HAP-1 (cell line): ENCODE results near the gene P4HA3.

ENCODE experiments used
- DNase-seq, 2 experiments: peaks; one replicate each; pipeline ENCODE4 v3.0.0-alpha.2; 2016 to 2020; ENCODE audit warnings: low spot score in 2 of 2
- H3K27me3 ChIP-seq: fragments of 250-450 bp; sonication (Bioruptor Pico); 2 replicates; pipeline ENCODE4 v1.5.1; 2020; ENCODE audit warnings: low read depth, mild to moderate bottlenecking, moderate library complexity
- H3K36me3 ChIP-seq: fragments of 250-450 bp; sonication (Bioruptor Pico); replicated peaks from 2 replicates; pipeline ENCODE4 v1.5.1; 2020; ENCODE audit warnings: mild to moderate bottlenecking
- H3K4me1 ChIP-seq: fragments of 250-450 bp; sonication (Bioruptor Pico); 2 replicates; pipeline ENCODE4 v1.5.1; 2020; ENCODE audit warnings: mild to moderate bottlenecking
- H3K4me3 ChIP-seq: fragments of 250-450 bp; sonication (Bioruptor Pico); 2 replicates; pipeline ENCODE4 v1.5.1; 2020; ENCODE audit warnings: mild to moderate bottlenecking, moderate library complexity
- H3K9me3 ChIP-seq: fragments of 250-450 bp; sonication (Bioruptor Pico); 2 replicates; pipeline ENCODE4 v1.5.1; 2020; ENCODE audit warnings: mild to moderate bottlenecking, moderate library complexity
- in situ Hi-C: fragments of 300-500 bp; cut with MboI; formaldehyde crosslinking; loops from 3 replicates; pipeline ENCODE4 v1.14.3; 2020; ENCODE audit warnings: low sequenced_read_pairs, inconsistent platforms, mixed read lengths

Gene P4HA3

GRCh38 chr11:74269161-74269811, 42.2 kb downstream of the P4HA3 start:
- Histone ChIP-seq H3K4me3 (no peak overlapping the region), H3K27me3 (peaks cover 2% of the 10 kb centered on the region; the same call in 1 of the 2 replicates), H3K9me3 (no peaks in the 10 kb centered on the region), H3K36me3 (no peaks in the 10 kb centered on the region), H3K4me1 (no peaks in the 10 kb centered on the region)
- no peak for DNase-seq
- in situ Hi-C loops, result no loop called here

GRCh38 chr11:74268456-74268855, 43.0 kb downstream of the P4HA3 start:
- DNase-seq, result no peak
- Histone ChIP-seq H3K27me3 (no peaks in the 10 kb centered on the region), H3K9me3 (no peaks in the 10 kb centered on the region), H3K4me1 (no peaks in the 10 kb centered on the region), H3K4me3 (no peak overlapping the region), H3K36me3 (no peaks in the 10 kb centered on the region)
- in situ Hi-C loops, result no loop called here

GRCh38 chr11:74267014-74267413, 44.4 kb downstream of the P4HA3 start:
- in situ Hi-C loops, result no loop called here
- H3K9me3 ChIP-seq, result no peaks in the 10 kb centered on the region
- H3K36me3 ChIP-seq, result no peaks in the 10 kb centered on the region
- H3K4me3 ChIP-seq, result no peak overlapping the region
- no peaks in the 10 kb centered on the region; the same call in 1 of the 2 replicates for H3K27me3 ChIP-seq
- H3K4me1 ChIP-seq, result no peaks in the 10 kb centered on the region
- DNase-seq, result no peak

GRCh38 chr11:74265256-74265655, 46.2 kb downstream of the P4HA3 start:
- in situ Hi-C loops, result no loop called here
- no peaks in the 10 kb centered on the region for H3K36me3 ChIP-seq
- H3K4me1 ChIP-seq, result no peaks in the 10 kb centered on the region
- DNase-seq, result no peak
- H3K9me3 ChIP-seq, result no peaks in the 10 kb centered on the region
- no peaks in the 10 kb centered on the region; the same call in 1 of the 2 replicates for H3K27me3 ChIP-seq
- no peak overlapping the region for H3K4me3 ChIP-seq

GRCh38 chr11:74262725-74263124, 48.7 kb downstream of the P4HA3 start:
- H3K27me3 ChIP-seq, result no peaks in the 10 kb centered on the region; the same call in 1 of the 2 replicates
- no peaks in the 10 kb centered on the region for H3K4me1 ChIP-seq
- H3K4me3 ChIP-seq, result no peak overlapping the region
- no peak for DNase-seq
- H3K36me3 ChIP-seq, result no peaks in the 10 kb centered on the region
- no peaks in the 10 kb centered on the region for H3K9me3 ChIP-seq
- in situ Hi-C loops, result no loop called here

- no peak for DNase-seq
- no peaks in the 10 kb centered on the region; the same call in 1 of the 2 replicates for H3K27me3 ChIP-seq
- H3K36me3 ChIP-seq, result no peaks in the 10 kb centered on the region
- no peaks in the 10 kb centered on the region for H3K9me3 ChIP-seq
- no peak overlapping the region for H3K4me3 ChIP-seq
- in situ Hi-C loops, result loop anchor here (5.0 to 10.0 kb wide), 2 partner anchors 204 to 327 kb away; no protein-coding TSS in a partner anchor
- H3K4me1 ChIP-seq, result no peaks in the 10 kb centered on the region
Measured at GRCh38 chr11:74257959-74258553, 53.4 kb downstream of the P4HA3 start.

GRCh38 chr11:74256378-74257133, 54.9 kb downstream of the P4HA3 start:
- Histone ChIP-seq H3K4me3 (no peak overlapping the region), H3K27me3 (no peaks in the 10 kb centered on the region), H3K36me3 (no peaks in the 10 kb centered on the region), H3K4me1 (no peaks in the 10 kb centered on the region), H3K9me3 (no peaks in the 10 kb centered on the region)
- in situ Hi-C loops, result loop anchor here (5.0 to 10.0 kb wide), 2 partner anchors 206 to 328 kb away; no protein-coding TSS in a partner anchor
- no peak for DNase-seq

- Histone ChIP-seq H3K27me3 (no peaks in the 10 kb centered on the region), H3K4me1 (no peaks in the 10 kb centered on the region), H3K9me3 (no peaks in the 10 kb centered on the region), H3K36me3 (peaks cover 5% of the 10 kb centered on the region), H3K4me3 (no peak overlapping the region)
- in situ Hi-C loops, result loop anchor here (5.0 to 10.0 kb wide), 2 partner anchors 206 to 329 kb away; no protein-coding TSS in a partner anchor
- peak; percentile 40 to 64 for DNase-seq
Measured at GRCh38 chr11:74255741-74256375, 55.6 kb downstream of the P4HA3 start.

- DNase-seq, result no peak
- Histone ChIP-seq H3K36me3 (peaks cover 10% of the 10 kb centered on the region), H3K9me3 (no peaks in the 10 kb centered on the region), H3K27me3 (no peaks in the 10 kb centered on the region), H3K4me1 (no peaks in the 10 kb centered on the region), H3K4me3 (no peak overlapping the region)
- in situ Hi-C loops, result loop anchor here (10.0 kb wide), 1 partner anchor 331 kb away; no protein-coding TSS in a partner anchor
Measured at GRCh38 chr11:74253361-74253760, 58.1 kb downstream of the P4HA3 start.

- H3K36me3 ChIP-seq, result peaks cover 20% of the 10 kb centered on the region
- no peak for DNase-seq
- no peaks in the 10 kb centered on the region for H3K4me1 ChIP-seq
- in situ Hi-C loops, result loop anchor here (10.0 kb wide), 1 partner anchor 285 kb away; no protein-coding TSS in a partner anchor
- H3K9me3 ChIP-seq, result no peaks in the 10 kb centered on the region
- no peak overlapping the region for H3K4me3 ChIP-seq
- H3K27me3 ChIP-seq, result no peaks in the 10 kb centered on the region
Measured at GRCh38 chr11:74249496-74249895, 61.9 kb downstream of the P4HA3 start.

GRCh38 chr11:74248469-74248868, 63.0 kb downstream of the P4HA3 start:
- Histone ChIP-seq H3K4me3 (no peak overlapping the region), H3K36me3 (peaks cover 20% of the 10 kb centered on the region), H3K27me3 (no peaks in the 10 kb centered on the region), H3K4me1 (no peaks in the 10 kb centered on the region), H3K9me3 (no peaks in the 10 kb centered on the region)
- in situ Hi-C loops, result loop anchor here (10.0 kb wide), 1 partner anchor 284 kb away; no protein-coding TSS in a partner anchor
- no peak for DNase-seq

GRCh38 chr11:74238243-74238642, 73.2 kb downstream of the P4HA3 start:
- no peaks in the 10 kb centered on the region for H3K4me1 ChIP-seq
- H3K36me3 ChIP-seq, result peaks cover 17% of the 10 kb centered on the region
- H3K4me3 ChIP-seq, result no peak overlapping the region
- in situ Hi-C loops, result no loop called here
- H3K9me3 ChIP-seq, result no peaks in the 10 kb centered on the region
- no peaks in the 10 kb centered on the region for H3K27me3 ChIP-seq
- no peak for DNase-seq

- Histone ChIP-seq H3K4me1 (no peaks in the 10 kb centered on the region), H3K4me3 (no peak overlapping the region), H3K27me3 (no peaks in the 10 kb centered on the region), H3K9me3 (no peaks in the 10 kb centered on the region), H3K36me3 (peaks cover 17% of the 10 kb centered on the region)
- in situ Hi-C loops, result no loop called here
- no peak for DNase-seq
Measured at GRCh38 chr11:74237541-74237940, 73.9 kb downstream of the P4HA3 start.
